ENCODE results near the gene CRYL1.

The CRYL1 gene

GRCh38 chr13:20401531-20401930 is 124.1 kb downstream of the CRYL1 start:
- peaks cover 16% of the 10 kb centered on the region for H3K27me3 ChIP-seq (ENCODE audit: insufficient read depth, low read length)
- H3K9me3 ChIP-seq (ENCODE audit: low read length): no peaks in the 10 kb centered on the region
- H3K4me3 ChIP-seq (ENCODE audit: low read length): no peak overlapping the region
- no peaks in the 10 kb centered on the region for H3K36me3 ChIP-seq (ENCODE audit: insufficient read depth, low read length)
- H2AFZ ChIP-seq (ENCODE audit: low read depth, low read length): no peak overlapping the region
- H3K4me1 ChIP-seq (ENCODE audit: insufficient read depth, low read length): no peaks in the 10 kb centered on the region

DNA sequence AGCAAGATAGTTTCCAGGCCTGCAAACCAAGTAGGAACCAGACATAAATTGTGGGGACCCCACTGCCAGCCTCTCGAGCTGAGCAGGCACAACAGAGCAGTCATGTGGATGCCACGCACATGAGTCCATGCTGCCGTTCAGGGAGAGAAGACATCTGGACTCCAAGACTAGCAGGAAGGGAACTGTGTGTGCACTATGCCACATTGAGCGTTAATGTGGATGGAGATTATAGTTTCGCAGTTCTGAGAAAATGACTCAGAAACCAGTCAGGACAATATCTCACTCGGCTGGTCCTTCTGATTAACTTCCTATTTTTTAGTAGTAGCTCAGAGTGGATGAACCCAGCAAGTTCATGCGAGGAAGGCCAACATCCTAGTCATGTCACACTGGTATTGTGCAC is 124.9 kb downstream of the CRYL1 start:
- no peaks in the 10 kb centered on the region for H3K9me3 ChIP-seq (ENCODE audit: low read length)
- H3K4me1 ChIP-seq (ENCODE audit: insufficient read depth, low read length): no peaks in the 10 kb centered on the region
- H3K36me3 ChIP-seq (ENCODE audit: insufficient read depth, low read length): no peaks in the 10 kb centered on the region
- H3K4me3 ChIP-seq (ENCODE audit: low read length): no peak overlapping the region
- H3K27me3 ChIP-seq (ENCODE audit: insufficient read depth, low read length): peaks cover 8% of the 10 kb centered on the region
- no peak overlapping the region for H2AFZ ChIP-seq (ENCODE audit: low read depth, low read length)

GRCh38 chr13:20399961-20400360 is 125.7 kb downstream of the CRYL1 start:
- Histone ChIP-seq H3K36me3 (ENCODE audit: insufficient read depth, low read length) (no peaks in the 10 kb centered on the region), H3K27me3 (ENCODE audit: insufficient read depth, low read length) (peaks cover 3% of the 10 kb centered on the region), H3K4me1 (ENCODE audit: insufficient read depth, low read length) (no peaks in the 10 kb centered on the region), H3K9me3 (ENCODE audit: low read length) (no peaks in the 10 kb centered on the region), H2AFZ (ENCODE audit: low read depth, low read length) (no peak overlapping the region), H3K4me3 (ENCODE audit: low read length) (no peak overlapping the region)

GRCh38 chr13:20399515-20399914 is 126.1 kb downstream of the CRYL1 start:
- Histone ChIP-seq H3K36me3 (ENCODE audit: insufficient read depth, low read length) (no peaks in the 10 kb centered on the region), H2AFZ (ENCODE audit: low read depth, low read length) (no peak overlapping the region), H3K4me1 (ENCODE audit: insufficient read depth, low read length) (no peaks in the 10 kb centered on the region), H3K27me3 (ENCODE audit: insufficient read depth, low read length) (peaks cover 3% of the 10 kb centered on the region), H3K9me3 (ENCODE audit: low read length) (no peaks in the 10 kb centered on the region), H3K4me3 (ENCODE audit: low read length) (no peak overlapping the region)

DNA sequence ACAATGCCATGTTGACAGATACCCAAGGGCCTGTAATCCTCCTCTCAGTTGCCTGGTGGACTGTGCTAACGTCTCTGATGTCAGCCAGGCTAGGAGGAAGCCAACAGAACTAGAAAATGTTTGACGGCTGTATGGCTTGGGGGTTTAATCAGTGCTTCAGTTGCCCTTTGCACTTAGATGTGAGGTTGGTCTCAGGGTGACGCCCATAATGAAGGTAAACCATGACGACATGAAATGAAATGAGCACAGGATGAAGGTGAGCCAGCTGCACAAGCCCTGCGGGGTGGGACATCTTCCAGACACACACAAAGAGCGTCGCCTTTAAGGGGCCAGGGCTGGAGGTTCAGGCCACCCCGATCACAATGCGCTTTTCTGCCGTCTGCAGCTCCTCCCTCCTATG is 127.2 kb downstream of the CRYL1 start:
- H3K9me3 ChIP-seq (ENCODE audit: low read length): no peaks in the 10 kb centered on the region
- H3K4me3 ChIP-seq (ENCODE audit: low read length): no peak overlapping the region
- H3K27me3 ChIP-seq (ENCODE audit: insufficient read depth, low read length): peaks cover 3% of the 10 kb centered on the region
- H3K36me3 ChIP-seq (ENCODE audit: insufficient read depth, low read length): no peaks in the 10 kb centered on the region
- no peak overlapping the region for H2AFZ ChIP-seq (ENCODE audit: low read depth, low read length)
- H3K4me1 ChIP-seq (ENCODE audit: insufficient read depth, low read length): no peaks in the 10 kb centered on the region

- Histone ChIP-seq H3K4me1 (ENCODE audit: insufficient read depth, low read length) (no peaks in the 10 kb centered on the region), H3K9me3 (ENCODE audit: low read length) (no peaks in the 10 kb centered on the region), H3K4me3 (ENCODE audit: low read length) (no peak overlapping the region), H3K27me3 (ENCODE audit: insufficient read depth, low read length) (peaks cover 3% of the 10 kb centered on the region), H3K36me3 (ENCODE audit: insufficient read depth, low read length) (no peaks in the 10 kb centered on the region), H2AFZ (ENCODE audit: low read depth, low read length) (no peak overlapping the region)
Observed at GRCh38 chr13:20397896-20398295, 127.8 kb downstream of the CRYL1 start.

DNA sequence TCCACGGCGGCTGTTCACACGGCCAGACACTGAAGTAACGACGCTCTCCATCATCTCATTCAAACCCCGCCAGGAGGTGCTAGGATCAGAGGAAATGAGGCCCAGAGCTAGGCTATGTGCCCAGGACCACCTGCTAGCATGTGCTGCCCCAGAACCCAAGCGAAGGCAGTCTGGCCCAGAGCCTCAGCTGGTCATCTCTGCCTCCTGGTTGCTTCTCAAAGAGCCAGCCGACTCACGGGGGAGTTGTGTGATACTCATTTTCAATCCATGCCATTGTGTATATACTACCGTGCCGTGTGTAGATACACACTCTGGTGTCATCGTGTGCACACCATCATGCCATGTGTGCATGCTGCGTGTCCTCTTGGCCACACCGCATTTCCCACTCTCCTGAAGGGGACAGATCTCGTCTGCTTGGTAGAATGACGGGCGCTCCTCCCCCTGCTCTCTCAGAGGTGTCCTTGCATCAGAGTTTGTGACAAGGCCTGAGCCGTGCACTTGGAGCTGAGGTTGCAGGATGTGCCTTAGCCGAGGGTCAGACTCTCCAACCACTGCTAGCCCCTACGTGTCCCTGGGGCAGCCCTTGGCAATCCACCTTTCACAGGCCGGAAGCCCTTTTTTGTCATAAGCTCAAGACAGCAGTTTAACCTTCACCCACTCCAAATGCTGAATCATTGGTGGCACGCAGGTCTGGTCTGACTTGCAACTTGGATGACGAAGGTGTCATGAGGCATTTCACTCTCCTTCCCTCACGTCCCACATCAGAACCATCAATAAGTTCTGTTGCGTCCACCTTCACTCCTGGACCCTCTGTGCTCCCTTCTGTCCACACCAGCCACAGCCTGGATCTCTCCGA is 130.4 kb downstream of the CRYL1 start:
- Histone ChIP-seq H3K4me1 (ENCODE audit: insufficient read depth, low read length) (no peaks in the 10 kb centered on the region), H3K4me3 (ENCODE audit: low read length) (no peak overlapping the region), H3K9me3 (ENCODE audit: low read length) (no peaks in the 10 kb centered on the region), H3K27me3 (ENCODE audit: insufficient read depth, low read length) (no peaks in the 10 kb centered on the region), H3K36me3 (ENCODE audit: insufficient read depth, low read length) (no peaks in the 10 kb centered on the region), H2AFZ (ENCODE audit: low read depth, low read length) (no peak overlapping the region)

- no peak overlapping the region for H3K4me3 ChIP-seq (ENCODE audit: low read length)
- no peaks in the 10 kb centered on the region for H3K36me3 ChIP-seq (ENCODE audit: insufficient read depth, low read length)
- no peaks in the 10 kb centered on the region for H3K9me3 ChIP-seq (ENCODE audit: low read length)
- H3K27me3 ChIP-seq (ENCODE audit: insufficient read depth, low read length): no peaks in the 10 kb centered on the region
- H2AFZ ChIP-seq (ENCODE audit: low read depth, low read length): no peak overlapping the region
- H3K4me1 ChIP-seq (ENCODE audit: insufficient read depth, low read length): no peaks in the 10 kb centered on the region
Observed at GRCh38 chr13:20394506-20394905, 131.2 kb downstream of the CRYL1 start.

DNA sequence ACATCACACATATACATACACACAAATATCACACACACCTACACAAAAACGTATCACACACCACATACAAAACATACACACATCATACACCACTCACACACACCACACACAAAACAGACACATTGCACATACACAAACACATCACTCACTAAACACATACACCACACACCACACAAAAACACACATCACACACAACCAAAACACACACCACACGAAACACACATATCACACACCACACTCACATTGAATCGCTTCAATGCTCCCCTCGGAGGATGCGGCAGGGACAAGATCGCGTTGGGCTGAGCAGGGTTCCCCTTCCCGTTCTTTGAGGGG is 131.5 kb downstream of the CRYL1 start:
- no peaks in the 10 kb centered on the region for H3K4me1 ChIP-seq (ENCODE audit: insufficient read depth, low read length)
- H3K4me3 ChIP-seq (ENCODE audit: low read length): no peak overlapping the region
- H3K36me3 ChIP-seq (ENCODE audit: insufficient read depth, low read length): no peaks in the 10 kb centered on the region
- H3K27me3 ChIP-seq (ENCODE audit: insufficient read depth, low read length): no peaks in the 10 kb centered on the region
- no peaks in the 10 kb centered on the region for H3K9me3 ChIP-seq (ENCODE audit: low read length)
- no peak overlapping the region for H2AFZ ChIP-seq (ENCODE audit: low read depth, low read length)

DNA sequence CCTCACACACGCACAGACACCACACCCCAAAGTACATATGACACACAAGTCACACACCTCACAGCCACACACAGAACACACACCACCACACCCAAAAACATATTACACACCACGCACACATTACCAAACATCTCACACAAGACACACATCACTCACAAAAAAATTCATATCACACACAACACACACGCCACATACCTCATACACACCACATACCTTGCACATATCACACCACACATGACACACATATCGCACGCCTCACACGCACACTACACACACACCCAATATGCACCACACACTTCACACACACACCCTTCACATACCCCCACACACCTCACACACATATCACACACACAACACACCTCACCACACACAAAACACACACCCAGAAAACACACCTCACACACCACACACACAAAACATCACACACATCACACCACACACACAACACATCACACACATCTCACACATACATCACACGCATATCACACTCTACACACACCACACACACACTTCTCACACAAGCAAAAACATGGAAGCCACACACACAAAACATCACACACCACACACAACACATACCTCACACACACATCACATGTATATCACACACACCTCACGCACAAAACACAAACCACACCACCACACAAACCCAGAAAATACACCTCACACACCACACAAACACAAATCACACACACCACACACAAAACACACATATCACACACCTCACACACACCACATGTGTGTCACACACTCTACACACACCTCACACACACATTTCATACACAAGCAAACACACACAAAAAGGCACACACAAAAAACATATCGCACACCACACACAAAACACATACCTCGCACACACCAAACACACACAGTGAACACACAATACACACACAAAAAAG is 132.1 kb downstream of the CRYL1 start:
- H3K4me1 ChIP-seq (ENCODE audit: insufficient read depth, low read length): no peaks in the 10 kb centered on the region
- no peaks in the 10 kb centered on the region for H3K9me3 ChIP-seq (ENCODE audit: low read length)
- H3K27me3 ChIP-seq (ENCODE audit: insufficient read depth, low read length): no peaks in the 10 kb centered on the region
- H3K36me3 ChIP-seq (ENCODE audit: insufficient read depth, low read length): no peaks in the 10 kb centered on the region
- H2AFZ ChIP-seq (ENCODE audit: low read depth, low read length): no peak overlapping the region
- H3K4me3 ChIP-seq (ENCODE audit: low read length): no peak overlapping the region

- H3K27me3 ChIP-seq (ENCODE audit: insufficient read depth, low read length): no peaks in the 10 kb centered on the region
- no peaks in the 10 kb centered on the region for H3K4me1 ChIP-seq (ENCODE audit: insufficient read depth, low read length)
- no peak overlapping the region for H3K4me3 ChIP-seq (ENCODE audit: low read length)
- H3K36me3 ChIP-seq (ENCODE audit: insufficient read depth, low read length): no peaks in the 10 kb centered on the region
- no peak overlapping the region for H2AFZ ChIP-seq (ENCODE audit: low read depth, low read length)
- H3K9me3 ChIP-seq (ENCODE audit: low read length): no peaks in the 10 kb centered on the region
Observed at GRCh38 chr13:20392530-20392929, 133.1 kb downstream of the CRYL1 start.

DNA sequence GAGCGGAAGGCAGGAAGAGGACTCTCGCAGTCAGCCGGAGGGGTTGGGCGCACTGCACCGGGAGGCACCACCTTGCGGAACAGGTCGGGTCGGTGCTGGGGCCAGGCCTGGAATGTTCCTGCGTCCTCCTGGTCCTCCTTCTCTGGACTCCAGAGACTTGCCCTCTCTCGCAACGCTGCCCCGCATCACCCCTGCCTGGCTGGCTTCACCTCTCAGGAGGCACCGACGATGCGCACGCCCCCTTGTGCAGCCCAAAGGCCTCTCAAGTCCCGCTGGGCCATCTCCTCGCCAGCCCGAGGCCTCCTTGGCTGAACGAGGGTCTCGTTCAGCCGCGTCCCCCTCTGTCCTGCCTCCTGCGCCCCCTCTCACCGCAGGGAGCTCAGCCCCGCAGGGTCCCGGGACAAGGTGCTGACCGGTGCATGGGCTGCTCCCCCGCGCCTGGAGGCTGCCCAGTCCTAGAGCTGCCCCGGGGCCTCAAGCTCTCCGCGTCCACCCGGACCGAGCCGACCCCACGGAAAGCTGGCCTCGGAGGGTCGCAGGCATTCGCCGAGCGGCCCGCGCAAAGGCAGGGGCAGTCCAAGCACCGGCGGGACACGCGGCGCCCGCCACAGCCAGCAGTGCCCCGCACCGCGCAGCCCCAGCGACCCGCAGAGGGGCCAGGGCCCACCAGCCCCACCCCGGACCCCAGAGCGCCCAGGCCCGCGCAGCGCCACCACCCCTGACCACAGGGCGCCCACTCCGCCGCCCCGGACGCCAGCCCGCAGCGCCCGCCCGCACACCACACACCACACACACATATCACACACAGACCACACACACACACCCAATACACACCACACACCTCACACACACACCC is 133.8 kb downstream of the CRYL1 start:
- H3K36me3 ChIP-seq (ENCODE audit: insufficient read depth, low read length): no peaks in the 10 kb centered on the region
- no peaks in the 10 kb centered on the region for H3K4me1 ChIP-seq (ENCODE audit: insufficient read depth, low read length)
- no peak overlapping the region for H3K4me3 ChIP-seq (ENCODE audit: low read length)
- no peaks in the 10 kb centered on the region for H3K9me3 ChIP-seq (ENCODE audit: low read length)
- H3K27me3 ChIP-seq (ENCODE audit: insufficient read depth, low read length): no peaks in the 10 kb centered on the region
- no peak overlapping the region for H2AFZ ChIP-seq (ENCODE audit: low read depth, low read length)

Measured in neuron (in vitro differentiated cells).